Measurements from ENCODE around the gene RCN1. TPM values are rescaled to one million over a fixed set of nuclear protein-coding genes. Genes with fewer than 3 reads are reported as not detected.
A peak's percentile ranks its signal among the peaks of the same experiment; 100 is the strongest.
"Not testable (repeated sequence)": the region's sequence is repeated elsewhere in the genome, so short reads cannot be mapped to it uniquely, and the experiment has no call there.

RCN1 gene
- total and polyA plus RNA-seq, 4 donors: 78.7 to 111 (median 84.6) TPM

DNA sequence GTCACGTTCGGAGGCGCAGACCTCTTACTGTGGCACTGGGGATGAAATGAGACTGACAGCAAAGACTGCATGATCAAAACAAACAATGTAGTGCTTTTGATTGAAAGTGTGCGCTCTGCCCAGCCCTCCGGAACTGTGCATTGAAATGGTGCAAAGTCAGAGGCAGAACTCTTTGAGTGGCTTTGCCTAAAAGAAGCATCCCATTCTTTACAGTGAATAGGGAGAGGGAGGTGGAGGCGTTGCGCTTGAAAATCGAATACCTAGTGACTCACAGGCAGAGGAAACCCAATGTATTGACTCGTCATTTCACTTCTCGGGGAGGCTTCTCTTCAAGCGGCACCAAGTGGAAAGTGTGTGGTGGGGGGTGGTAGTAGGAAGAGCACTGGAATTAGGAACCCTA lies 10.9 kb downstream of the RCN1 start:
- TF ChIP-seq, protein P1, sequence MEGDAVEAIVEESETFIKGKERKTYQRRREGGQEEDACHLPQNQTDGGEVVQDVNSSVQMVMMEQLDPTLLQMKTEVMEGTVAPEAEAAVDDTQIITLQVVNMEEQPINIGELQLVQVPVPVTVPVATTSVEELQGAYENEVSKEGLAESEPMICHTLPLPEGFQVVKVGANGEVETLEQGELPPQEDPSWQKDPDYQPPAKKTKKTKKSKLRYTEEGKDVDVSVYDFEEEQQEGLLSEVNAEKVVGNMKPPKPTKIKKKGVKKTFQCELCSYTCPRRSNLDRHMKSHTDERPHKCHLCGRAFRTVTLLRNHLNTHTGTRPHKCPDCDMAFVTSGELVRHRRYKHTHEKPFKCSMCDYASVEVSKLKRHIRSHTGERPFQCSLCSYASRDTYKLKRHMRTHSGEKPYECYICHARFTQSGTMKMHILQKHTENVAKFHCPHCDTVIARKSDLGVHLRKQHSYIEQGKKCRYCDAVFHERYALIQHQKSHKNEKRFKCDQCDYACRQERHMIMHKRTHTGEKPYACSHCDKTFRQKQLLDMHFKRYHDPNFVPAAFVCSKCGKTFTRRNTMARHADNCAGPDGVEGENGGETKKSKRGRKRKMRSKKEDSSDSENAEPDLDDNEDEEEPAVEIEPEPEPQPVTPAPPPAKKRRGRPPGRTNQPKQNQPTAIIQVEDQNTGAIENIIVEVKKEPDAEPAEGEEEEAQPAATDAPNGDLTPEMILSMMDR (IDR thresholded peaks at IDR 0.05; ENCODE audit: control extremely low read depth, extremely low read depth): no peak
- Histone ChIP-seq H3K9me3 (ENCODE audit: control insufficient read depth in 4 of 4, insufficient read depth in 3 of 4, low read length in 3 of 4) (no peaks in the 10 kb centered on the region), H3K4me1 (ENCODE audit: control insufficient read depth in 5 of 5, insufficient read depth in 5 of 5, low read length in 5 of 5) (peaks cover 0 to 7% (median 0%) of the 10 kb centered on the region in 5 donors), H3K27me3 (ENCODE audit: control insufficient read depth in 3 of 3, insufficient read depth in 3 of 3, low read length in 2 of 3) (no peaks in the 10 kb centered on the region), H3K36me3 (ENCODE audit: control insufficient read depth in 4 of 4, insufficient read depth in 4 of 4, low read length in 4 of 4) (peaks cover 14 to 63% (median 40%) of the 10 kb centered on the region in 4 donors), H3K27ac (ENCODE audit: low read depth in 1 of 2, low read length in 1 of 2) (no peak overlapping the region), H3K9ac (ENCODE audit: insufficient read depth in 1 of 2, low read length in 2 of 2) (no peak overlapping the region), H3K4me3 (no peak overlapping the region)
- DNase-seq: no peak
- WGBS, 2 donors: 88 to 94% methylated on average over 11 of the region's 11 CpGs
- ATAC-seq (ENCODE audit: insufficient read depth, low FRiP score): no peak

DNA sequence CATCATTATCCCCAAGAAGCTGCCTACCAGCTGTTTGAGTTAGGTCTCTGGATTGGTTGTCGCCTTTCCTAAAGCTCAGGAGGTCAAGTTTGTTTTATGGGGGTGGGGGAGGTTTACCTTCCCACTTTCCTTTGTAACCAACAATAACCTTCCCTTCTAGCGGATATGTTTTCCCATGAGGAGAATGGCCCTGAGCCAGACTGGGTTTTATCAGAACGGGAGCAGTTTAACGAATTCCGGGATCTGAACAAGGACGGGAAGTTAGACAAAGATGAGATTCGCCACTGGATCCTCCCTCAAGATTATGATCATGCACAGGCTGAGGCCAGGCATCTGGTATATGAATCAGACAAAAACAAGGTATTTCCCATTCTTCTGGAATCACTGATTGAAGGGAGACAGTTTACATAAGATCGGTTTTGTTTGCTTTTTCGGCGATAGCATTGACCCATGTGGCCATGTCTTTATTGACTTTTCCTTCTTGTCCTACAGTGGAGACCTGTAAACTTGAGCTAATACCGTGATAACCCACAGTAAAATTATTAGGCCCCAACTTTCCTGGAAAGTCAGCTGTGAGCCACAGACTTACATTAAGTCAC lies 12.3 kb downstream of the RCN1 start:
- not testable (repeated sequence) for H3K9me3 ChIP-seq (ENCODE audit: control insufficient read depth in 4 of 4, insufficient read depth in 3 of 4, low read length in 3 of 4); H3K4me1 ChIP-seq (ENCODE audit: control insufficient read depth in 5 of 5, insufficient read depth in 5 of 5, low read length in 5 of 5); H3K9ac ChIP-seq (ENCODE audit: insufficient read depth in 1 of 2, low read length in 2 of 2); H3K27me3 ChIP-seq (ENCODE audit: control insufficient read depth in 3 of 3, insufficient read depth in 3 of 3, low read length in 2 of 3); ATAC-seq (ENCODE audit: insufficient read depth, low FRiP score); H3K4me3 ChIP-seq; DNase-seq; H3K27ac ChIP-seq (ENCODE audit: low read depth in 1 of 2, low read length in 1 of 2)
- peaks cover 14 to 50% (median 32%) of the 10 kb centered on the region in 4 donors for H3K36me3 ChIP-seq (ENCODE audit: control insufficient read depth in 4 of 4, insufficient read depth in 4 of 4, low read length in 4 of 4)
- WGBS, 2 donors: 71 to 72% methylated on average over 9 to 11 of the region's 11 CpGs

DNA sequence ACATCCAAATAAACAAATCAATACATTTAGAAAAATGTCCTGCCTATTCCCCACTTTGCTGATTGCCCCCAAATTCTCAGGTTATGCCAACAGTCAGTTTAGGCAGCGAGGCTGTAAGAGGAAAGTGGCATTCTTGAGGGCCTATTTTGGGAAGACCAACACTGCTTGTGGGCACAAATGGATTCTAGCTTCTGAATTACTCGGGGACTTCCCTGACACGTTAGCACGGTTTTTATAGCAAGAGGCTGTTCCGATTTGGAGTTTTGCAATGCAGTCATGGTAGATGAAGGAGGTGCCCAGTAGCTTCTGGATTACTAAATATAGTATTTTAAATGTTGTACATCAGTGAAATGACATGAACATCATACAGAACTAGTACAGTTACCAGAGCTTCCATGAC lies 13.1 kb downstream of the RCN1 start:
- peak overlapping the region in 1 of 2 donors; percentile 12 for H3K27ac ChIP-seq (ENCODE audit: low read depth in 1 of 2, low read length in 1 of 2)
- no peak for DNase-seq
- H3K36me3 ChIP-seq (ENCODE audit: control insufficient read depth in 4 of 4, insufficient read depth in 4 of 4, low read length in 4 of 4): peaks cover 14 to 43% (median 28%) of the 10 kb centered on the region in 4 donors
- no peak overlapping the region for H3K9ac ChIP-seq (ENCODE audit: insufficient read depth in 1 of 2, low read length in 2 of 2)
- no peaks in the 10 kb centered on the region for H3K27me3 ChIP-seq (ENCODE audit: control insufficient read depth in 3 of 3, insufficient read depth in 3 of 3, low read length in 2 of 3)
- TF ChIP-seq, protein P1 (IDR thresholded peaks at IDR 0.05; ENCODE audit: control extremely low read depth, extremely low read depth): no peak
- no peak for ATAC-seq (ENCODE audit: insufficient read depth, low FRiP score)
- peaks cover 0 to 7% (median 0%) of the 10 kb centered on the region in 5 donors for H3K4me1 ChIP-seq (ENCODE audit: control insufficient read depth in 5 of 5, insufficient read depth in 5 of 5, low read length in 5 of 5)
- H3K9me3 ChIP-seq (ENCODE audit: control insufficient read depth in 4 of 4, insufficient read depth in 3 of 4, low read length in 3 of 4): no peaks in the 10 kb centered on the region
- WGBS, 2 donors: 83 to 92% methylated on average over 5 of the region's 5 CpGs
- H3K4me3 ChIP-seq: no peak overlapping the region

DNA sequence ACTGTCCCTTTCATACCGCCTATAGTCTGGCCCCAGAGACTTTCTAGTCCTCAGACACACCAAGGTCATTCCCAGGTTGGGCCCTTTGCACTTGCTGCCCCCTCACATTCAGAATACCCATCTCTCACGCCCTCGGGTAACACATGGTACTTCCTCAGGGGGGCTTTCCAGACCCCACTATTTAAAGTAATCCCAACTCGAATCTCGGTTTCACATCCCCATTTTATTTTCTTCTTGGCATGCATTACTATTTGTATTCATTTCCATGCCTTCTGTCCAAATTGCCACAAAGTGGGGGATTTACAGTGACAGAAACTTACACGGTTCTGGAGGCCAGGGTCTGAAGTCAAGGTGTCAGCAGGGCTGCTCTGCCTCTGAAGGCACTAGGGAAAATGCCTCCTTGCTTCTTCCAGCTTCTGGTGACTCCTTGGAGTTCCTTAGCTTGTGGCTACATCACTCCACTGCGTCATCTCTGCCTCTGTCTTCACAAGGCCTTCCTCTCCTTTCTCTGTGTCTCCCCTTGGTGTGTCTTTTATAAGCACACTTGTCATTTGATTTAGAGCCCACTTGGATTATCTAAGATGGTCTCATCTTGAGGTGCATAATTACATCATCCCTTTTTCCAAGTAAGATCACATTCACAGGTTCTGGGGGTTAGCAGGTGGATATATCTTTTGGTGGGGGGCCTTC lies 15.1 kb downstream of the RCN1 start:
- 87 to 90% methylated on average over 7 of the region's 7 CpGs for whole genome bisulfite sequencing, 2 donors
- ATAC-seq (ENCODE audit: insufficient read depth, low FRiP score) (no peak), DNase-seq (no peak)
- Histone ChIP-seq H3K4me1 (ENCODE audit: control insufficient read depth in 5 of 5, insufficient read depth in 5 of 5, low read length in 5 of 5) (peaks cover 0 to 7% (median 0%) of the 10 kb centered on the region in 5 donors), H3K9ac (ENCODE audit: insufficient read depth in 1 of 2, low read length in 2 of 2) (no peak overlapping the region), H3K9me3 (ENCODE audit: control insufficient read depth in 4 of 4, insufficient read depth in 3 of 4, low read length in 3 of 4) (no peaks in the 10 kb centered on the region), H3K27me3 (ENCODE audit: control insufficient read depth in 3 of 3, insufficient read depth in 3 of 3, low read length in 2 of 3) (no peaks in the 10 kb centered on the region), H3K36me3 (ENCODE audit: control insufficient read depth in 4 of 4, insufficient read depth in 4 of 4, low read length in 4 of 4) (peaks cover 7 to 31% (median 13%) of the 10 kb centered on the region in 4 donors), H3K27ac (ENCODE audit: low read depth in 1 of 2, low read length in 1 of 2) (no peak overlapping the region), H3K4me3 (no peak overlapping the region)
- TF ChIP-seq, protein P1 (IDR thresholded peaks at IDR 0.05; ENCODE audit: control extremely low read depth, extremely low read depth): no peak
